Astrocyte of the cerebellum (primary cell): Measurements from ENCODE around the gene SLC66A3.

Source experiments
- DNase-seq: peaks from one replicate; pipeline ENCODE4 v3.0.0-alpha.2; 2011; ENCODE audit warnings: low read depth
- H3K4me3 ChIP-seq: 2 replicates; pipeline ENCODE4 v1.5.1; 2011; ENCODE audit warnings: mild to moderate bottlenecking, low read depth, low read length, moderate library complexity
- CTCF ChIP-seq: IDR thresholded peaks from 2 replicates; pipeline ENCODE4 v1.5.1; 2012; ENCODE audit warnings: low read length, low read depth, moderate library complexity, mild to moderate bottlenecking; ENCODE audit errors: missing control alignments
- in situ Hi-C: cut with HindIII; loops from 2 replicates; pipeline ENCODE4 v1.10.0; 2017; ENCODE audit warnings: low sequenced_read_pairs

SLC66A3 gene

GRCh38 chr2:11196246-11196645 lies 41.0 kb downstream of the SLC66A3 start:
- in situ Hi-C loops: no loop called here
- no peak for DNase-seq
- no peak overlapping the region for H3K4me3 ChIP-seq
- TF ChIP-seq CTCF: no peak

DNA sequence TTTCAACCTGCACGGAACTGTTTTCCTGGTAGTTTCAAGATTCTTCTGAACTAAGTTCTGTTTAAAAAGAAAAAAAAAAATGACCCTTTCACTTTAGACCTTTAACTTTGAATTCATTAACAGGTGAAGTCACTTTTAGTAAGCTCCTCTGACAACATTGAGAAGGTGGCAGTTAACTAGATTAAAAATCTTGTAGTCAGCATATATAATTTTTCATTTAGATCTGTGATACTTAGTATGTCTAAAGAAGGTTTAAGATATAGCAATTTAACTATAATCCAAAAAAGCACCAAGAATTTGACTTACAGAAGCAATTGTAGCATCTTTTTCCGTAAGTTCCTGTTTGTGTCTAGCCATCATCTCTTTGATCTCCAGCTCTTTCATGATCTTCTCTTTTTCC lies 45.4 kb downstream of the SLC66A3 start:
- no peak overlapping the region for H3K4me3 ChIP-seq
- in situ Hi-C loops: no loop called here
- no peak for DNase-seq
- TF ChIP-seq CTCF: no peak

DNA sequence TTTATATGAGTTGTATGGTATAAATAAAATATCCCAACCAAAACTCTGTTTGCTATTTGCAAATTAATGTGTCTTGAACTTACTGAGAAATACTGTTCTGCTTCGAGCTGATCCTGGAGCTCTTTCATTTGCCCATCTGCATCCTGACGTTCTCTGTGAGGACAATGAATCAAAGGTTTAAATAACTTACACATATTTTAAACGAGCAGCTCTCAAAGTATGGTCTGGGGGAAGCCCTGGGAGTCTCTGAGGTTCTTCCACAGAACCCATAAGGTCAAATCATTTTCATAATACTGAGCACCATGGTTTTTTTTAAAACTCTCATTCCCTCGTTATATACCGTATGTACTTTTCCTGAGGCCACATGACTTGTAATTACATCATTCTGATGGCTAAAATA lies 46.7 kb downstream of the SLC66A3 start:
- H3K4me3 ChIP-seq: no peak overlapping the region
- in situ Hi-C loops: no loop called here
- no peak for TF ChIP-seq CTCF
- no peak for DNase-seq

- no peak overlapping the region for H3K4me3 ChIP-seq
- in situ Hi-C loops: no loop called here
- TF ChIP-seq CTCF: no peak
- DNase-seq: no peak
Observed at GRCh38 chr2:11203480-11203879, 48.2 kb downstream of the SLC66A3 start.

DNA sequence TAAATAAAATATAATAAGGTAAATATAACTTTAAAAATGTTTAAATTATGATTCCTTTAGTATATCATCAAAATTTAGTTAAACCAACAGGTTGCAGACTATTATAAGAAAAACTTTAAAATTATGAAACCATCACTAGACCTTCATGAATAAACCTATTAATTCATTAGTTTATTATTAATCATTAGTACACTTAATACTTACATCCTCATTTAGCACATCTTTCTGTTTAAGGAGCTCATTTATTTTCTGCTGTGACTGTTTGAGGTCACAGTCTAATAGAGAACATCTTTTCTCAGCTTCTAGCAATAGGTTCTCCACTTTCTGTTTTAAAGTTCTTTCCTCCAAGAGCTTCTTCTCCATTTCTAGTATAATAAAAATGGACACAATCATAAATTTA lies 52.8 kb downstream of the SLC66A3 start:
- in situ Hi-C loops: loop anchor here (5.0 kb wide), 1 partner anchor 76 kb away; a partner anchor contains a TSS
- H3K4me3 ChIP-seq: no peak overlapping the region
- DNase-seq: no peak
- TF ChIP-seq CTCF: no peak

DNA sequence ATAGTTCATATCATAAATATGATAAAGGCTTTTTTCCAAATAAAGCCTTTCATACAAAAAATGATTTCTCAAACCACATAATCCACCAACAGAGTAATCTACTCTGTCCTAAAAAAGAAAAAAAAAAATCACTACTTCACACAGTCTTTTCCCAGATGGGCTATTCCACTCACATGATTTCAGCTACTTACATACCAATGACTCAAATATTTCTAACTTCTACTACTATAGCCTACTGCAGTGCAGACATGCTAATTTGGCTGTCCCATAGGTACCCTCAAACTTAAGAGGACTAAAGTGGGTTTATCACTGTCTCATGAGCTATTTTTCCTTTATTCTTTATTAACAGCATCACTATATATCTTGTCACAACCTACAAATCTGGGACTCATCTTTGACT lies 57.4 kb downstream of the SLC66A3 start:
- DNase-seq: no peak
- in situ Hi-C loops: no loop called here
- no peak for TF ChIP-seq CTCF
- no peak overlapping the region for H3K4me3 ChIP-seq

DNA sequence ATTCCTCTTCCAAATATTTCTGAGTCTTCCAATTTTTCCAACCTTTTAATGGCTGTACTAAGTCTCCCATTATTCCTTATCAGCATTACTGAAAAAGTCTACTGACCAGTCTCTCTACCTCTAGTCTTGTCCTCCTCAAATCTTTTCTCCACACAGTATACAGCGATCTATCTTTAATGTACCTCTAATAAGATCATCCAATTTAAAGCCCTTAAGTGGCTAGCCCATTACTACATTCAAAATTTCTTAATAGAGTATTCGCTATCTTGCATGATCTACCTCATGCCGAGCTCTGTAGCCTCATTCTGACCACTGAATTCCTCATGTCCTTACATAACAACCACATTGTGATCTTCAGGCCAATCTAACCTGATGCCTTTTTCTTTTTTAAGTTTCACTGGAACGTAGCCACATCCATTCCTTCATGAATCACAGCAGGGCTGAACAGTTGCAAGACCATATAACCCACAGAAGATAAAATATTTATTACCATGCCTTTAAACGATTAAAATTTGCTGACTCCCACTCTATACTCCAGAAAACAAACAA lies 57.9 kb downstream of the SLC66A3 start:
- in situ Hi-C loops: no loop called here
- no peak overlapping the region for H3K4me3 ChIP-seq
- TF ChIP-seq CTCF: no peak
- DNase-seq: peak; percentile 99
